GM18502 (cell line): Measurements from ENCODE around the gene PLA2G7.

Experiments used
- ATAC-seq: cut with Tn5 transposase; IDR thresholded peaks from one replicate; pipeline ENCODE4 v1.9.1; 2021; ENCODE audit warnings: mild to moderate bottlenecking; ENCODE audit not compliant: unreplicated experiment, poor library complexity

Gene PLA2G7

DNA sequence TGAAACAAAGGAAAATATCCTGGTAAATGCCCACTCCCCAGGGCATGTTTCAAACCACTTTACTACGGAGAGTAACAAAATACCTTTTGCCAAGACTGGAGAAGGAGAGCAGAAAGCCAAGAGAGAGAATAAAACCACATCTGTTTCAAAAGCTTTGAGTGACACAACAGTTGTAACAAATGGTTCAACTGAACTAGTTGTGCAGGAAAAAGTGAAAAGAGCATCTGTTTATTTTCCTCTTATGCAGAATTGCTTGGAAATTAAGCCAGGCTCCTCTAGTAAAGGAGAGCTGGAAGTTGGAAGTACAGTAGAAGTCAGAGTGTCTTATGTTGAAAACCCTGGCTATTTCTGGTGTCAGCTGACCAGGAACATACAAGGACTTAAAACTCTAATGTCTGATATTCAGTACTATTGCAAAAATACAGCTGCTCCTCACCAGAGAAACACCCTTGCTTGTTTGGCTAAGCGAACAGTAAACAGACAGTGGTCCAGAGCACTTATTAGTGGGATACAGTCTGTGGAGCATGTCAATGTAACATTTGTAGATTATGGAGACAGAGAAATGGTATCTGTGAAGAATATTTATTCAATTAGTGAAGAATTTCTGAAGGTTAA, 44.9 kb downstream of the PLA2G7 start:
- ATAC-seq = no peak

DNA sequence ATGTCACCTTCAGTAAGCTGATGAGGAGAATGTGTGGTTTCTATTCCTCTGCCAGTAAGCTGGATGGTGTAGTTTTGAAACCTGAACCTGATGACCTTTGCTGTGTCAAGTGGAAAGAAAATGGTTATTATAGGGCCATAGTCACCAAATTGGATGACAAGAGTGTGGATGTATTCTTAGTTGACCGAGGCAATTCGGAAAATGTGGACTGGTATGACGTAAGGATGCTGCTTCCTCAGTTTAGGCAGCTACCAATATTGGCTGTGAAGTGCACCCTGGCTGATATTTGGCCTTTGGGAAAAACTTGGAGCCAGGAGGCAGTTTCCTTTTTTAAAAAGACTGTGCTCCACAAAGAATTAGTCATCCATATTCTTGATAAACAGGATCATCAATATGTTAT, 45.5 kb downstream of the PLA2G7 start:
- no peak for ATAC-seq

DNA sequence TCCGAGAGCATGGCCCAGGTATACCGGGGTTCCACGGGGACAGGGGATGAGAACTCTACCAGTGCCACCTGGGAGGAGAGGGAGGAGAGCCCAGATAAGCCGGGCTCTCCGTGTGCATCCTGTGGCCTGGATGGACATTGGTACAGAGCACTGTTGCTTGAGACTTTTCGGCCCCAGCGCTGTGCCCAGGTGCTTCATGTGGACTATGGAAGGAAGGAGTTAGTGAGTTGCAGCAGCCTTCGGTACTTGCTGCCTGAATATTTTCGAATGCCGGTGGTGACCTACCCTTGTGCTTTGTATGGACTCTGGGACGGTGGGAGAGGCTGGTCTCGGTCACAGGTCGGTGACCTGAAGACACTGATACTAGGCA, 46.2 kb downstream of the PLA2G7 start:
- no peak for ATAC-seq

DNA sequence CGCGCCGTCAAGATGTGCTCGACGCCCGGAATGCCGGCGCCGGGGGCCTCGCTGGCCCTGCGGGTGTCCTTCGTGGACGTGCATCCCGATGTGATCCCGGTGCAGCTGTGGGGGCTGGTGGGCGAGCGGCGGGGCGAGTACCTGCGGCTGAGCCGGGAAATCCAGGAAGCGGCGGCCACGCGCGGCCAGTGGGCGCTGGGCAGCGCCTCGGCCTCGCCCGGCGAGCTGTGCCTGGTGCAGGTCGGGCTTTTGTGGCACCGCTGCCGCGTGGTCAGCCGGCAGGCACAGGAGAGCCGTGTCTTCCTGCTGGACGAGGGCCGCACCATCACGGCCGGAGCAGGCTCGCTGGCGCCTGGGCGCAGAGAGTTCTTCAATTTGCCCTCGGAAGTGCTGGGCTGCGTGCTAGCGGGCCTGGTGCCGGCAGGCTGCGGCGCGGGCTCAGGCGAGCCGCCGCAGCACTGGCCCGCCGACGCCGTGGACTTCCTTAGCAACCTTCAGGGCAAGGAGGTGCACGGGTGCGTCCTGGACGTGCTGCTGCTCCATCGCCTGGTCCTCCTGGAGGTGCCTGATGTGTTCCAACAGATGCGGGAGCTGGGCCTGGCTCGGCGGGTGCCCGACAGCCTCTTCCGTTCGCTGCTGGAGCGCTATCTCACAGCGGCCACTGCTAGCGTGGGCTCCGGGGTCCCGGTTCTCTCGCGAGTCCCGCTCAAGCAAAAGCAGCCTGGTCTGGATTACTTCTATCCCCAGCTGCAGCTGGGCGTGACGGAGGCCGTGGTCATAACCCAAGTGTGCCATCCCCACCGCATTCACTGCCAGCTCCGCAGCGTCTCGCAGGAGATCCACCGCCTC, 46.8 kb downstream of the PLA2G7 start:
- no peak for ATAC-seq

GRCh38 chr6:46687619-46688097, 47.5 kb downstream of the PLA2G7 start, which contains the start of gene TDRD6:
Gene TDRD6 (plus strand): TSS chr6:46687885. CDS start chr6:46688129, 244 bp downstream.
- no peak for ATAC-seq

DNA sequence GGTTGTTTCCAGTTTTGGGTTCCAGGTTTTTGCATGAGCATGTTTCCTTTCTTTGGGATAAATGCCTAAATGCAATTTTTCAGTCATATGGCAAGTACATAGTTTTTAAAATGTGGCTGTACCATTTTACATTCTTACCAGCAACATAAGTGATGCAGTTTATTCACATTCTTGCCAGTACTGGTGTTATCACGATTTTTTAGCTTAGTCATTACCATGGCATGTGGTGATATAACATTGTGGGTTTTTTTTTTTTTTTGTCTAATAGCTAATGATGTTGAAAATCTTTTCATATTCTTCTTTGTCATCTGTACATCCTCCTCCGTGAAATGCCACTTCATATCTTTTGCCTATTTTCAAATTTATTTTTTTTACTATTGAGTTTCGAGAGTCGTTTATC, 50.4 kb downstream of the PLA2G7 start:
- ATAC-seq = no peak

GRCh38 chr6:46677314-46677654, 57.9 kb downstream of the PLA2G7 start:
- no peak for ATAC-seq

DNA sequence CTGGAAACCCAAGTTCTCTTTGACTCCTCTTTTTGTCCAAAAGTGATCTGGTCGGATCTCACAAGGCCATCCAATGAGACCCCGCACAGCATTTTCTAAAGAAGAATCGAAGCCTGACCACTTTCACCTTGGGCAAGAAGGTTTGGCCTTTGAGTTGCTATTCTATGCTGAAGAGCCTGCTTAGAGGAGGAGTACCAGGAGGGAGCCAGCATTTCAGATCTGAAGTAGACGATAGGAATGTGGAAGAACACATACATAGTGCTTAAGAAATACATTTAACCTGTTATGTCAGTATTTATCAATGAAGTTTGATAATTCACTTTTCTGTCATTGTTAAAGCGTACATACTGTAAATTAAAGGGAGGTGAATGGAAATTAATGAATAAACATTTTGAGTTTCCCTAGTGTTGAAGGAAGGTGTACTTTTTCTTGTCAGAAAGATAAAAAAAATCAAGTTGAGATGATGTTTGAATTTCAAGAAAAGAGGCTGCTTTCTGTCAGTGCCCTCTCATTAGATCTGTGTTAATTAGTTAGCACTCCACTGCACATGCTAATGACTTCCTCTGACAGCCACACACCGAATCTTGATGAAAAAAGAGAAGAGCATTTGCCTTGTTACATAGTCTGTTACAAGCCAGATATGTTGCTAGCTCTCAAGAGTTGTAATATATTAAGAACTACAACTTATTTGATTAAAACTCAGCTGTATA, 58.4 kb downstream of the PLA2G7 start:
- ATAC-seq = no peak

DNA sequence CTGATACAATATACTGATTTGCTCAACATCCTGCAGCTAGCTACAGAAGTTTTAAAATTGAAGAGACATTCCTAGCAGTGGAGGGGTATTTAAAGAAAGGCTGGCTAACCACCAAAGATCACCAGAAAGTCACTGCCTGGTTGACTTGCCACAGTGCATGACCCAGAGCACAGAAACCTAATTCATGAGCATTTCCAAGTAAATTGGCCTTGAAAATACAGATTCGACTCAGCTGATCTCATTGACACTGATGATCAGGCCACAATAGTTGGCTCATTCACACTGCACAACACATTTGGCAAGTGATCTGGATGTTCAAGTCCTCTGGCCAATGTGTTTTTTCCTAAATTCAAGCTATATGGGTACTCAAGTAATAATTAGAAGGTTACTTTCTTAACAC, 60.8 kb downstream of the PLA2G7 start:
- no peak for ATAC-seq

- no peak for ATAC-seq
Measured at GRCh38 chr6:46667377-46667776, 67.8 kb downstream of the PLA2G7 start.

GRCh38 chr6:46661483-46661882, 73.7 kb downstream of the PLA2G7 start:
- no peak for ATAC-seq

- ATAC-seq = no peak
Measured at GRCh38 chr6:46657642-46658041, 77.5 kb downstream of the PLA2G7 start.

- ATAC-seq = no peak
Measured at GRCh38 chr6:46655803-46656202, 79.4 kb downstream of the PLA2G7 start.
